Measurements from ENCODE around the gene KCNN3. TPM values are rescaled to one million over a fixed set of nuclear protein-coding genes. Genes with fewer than 3 reads are reported as not detected.

The KCNN3 gene
- total RNA-seq, 4 donors from 2014 or later: 3.5 to 5.6 (median 4.4) TPM

DNA sequence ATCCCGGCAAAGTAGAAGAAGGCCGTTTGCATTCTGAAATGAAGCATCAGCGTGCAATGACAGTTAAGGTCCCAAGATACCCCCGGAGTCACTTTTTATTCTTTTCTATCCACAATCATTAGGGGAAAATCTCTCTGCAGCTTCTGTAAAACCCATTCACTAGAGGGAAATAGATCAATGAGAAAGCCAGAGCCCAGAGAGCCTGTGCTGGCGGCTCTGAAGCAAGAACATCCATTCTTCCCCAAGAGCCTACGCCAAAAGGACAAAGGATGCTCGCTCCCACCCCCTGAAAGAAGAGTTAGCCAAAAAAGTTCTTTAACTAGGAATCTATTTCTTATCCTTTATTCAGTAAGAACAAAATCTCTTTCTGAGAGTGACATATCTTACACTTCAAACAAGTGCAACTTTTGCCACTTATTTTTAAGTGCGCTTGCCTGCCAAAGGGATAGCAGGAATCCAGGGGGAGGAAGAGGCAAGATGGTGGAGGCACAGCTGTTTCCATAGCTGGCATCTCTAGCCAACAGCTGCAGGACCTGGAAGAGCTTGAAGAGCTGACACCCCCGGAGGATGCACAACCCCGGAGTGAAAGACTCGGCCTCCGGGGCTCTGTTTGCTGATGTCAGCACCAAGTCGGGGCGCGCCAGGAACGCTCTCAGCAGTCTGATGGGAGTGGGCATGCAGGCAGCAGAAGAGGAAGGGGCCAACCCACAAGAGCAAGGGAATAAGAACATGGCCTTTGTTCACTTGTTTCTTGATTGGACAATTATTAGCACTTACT lies 68.7 kb downstream of the KCNN3 start:
- H3K9me3 ChIP-seq: no peaks in the 10 kb centered on the region
- H3K4me1 ChIP-seq: no peaks in the 10 kb centered on the region
- no peak for TF ChIP-seq POLR2A (IDR thresholded peaks at IDR 0.05)
- TF ChIP-seq, protein P1, sequence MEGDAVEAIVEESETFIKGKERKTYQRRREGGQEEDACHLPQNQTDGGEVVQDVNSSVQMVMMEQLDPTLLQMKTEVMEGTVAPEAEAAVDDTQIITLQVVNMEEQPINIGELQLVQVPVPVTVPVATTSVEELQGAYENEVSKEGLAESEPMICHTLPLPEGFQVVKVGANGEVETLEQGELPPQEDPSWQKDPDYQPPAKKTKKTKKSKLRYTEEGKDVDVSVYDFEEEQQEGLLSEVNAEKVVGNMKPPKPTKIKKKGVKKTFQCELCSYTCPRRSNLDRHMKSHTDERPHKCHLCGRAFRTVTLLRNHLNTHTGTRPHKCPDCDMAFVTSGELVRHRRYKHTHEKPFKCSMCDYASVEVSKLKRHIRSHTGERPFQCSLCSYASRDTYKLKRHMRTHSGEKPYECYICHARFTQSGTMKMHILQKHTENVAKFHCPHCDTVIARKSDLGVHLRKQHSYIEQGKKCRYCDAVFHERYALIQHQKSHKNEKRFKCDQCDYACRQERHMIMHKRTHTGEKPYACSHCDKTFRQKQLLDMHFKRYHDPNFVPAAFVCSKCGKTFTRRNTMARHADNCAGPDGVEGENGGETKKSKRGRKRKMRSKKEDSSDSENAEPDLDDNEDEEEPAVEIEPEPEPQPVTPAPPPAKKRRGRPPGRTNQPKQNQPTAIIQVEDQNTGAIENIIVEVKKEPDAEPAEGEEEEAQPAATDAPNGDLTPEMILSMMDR (IDR thresholded peaks at IDR 0.05): no peak
- whole genome bisulfite sequencing, 2 donors: 84 to 88% methylated on average over 16 of the region's 16 CpGs
- intact Hi-C loops (cut with DNase I): no loop called here
- H3K36me3 ChIP-seq: no peaks in the 10 kb centered on the region
- H3K27ac ChIP-seq: no peak overlapping the region
- H3K27me3 ChIP-seq: no peaks in the 10 kb centered on the region
- no peak overlapping the region for H3K4me3 ChIP-seq (replicated peaks in 1 of 3)
- no peak for DNase-seq

GRCh38 chr1:154799188-154799587 lies 70.9 kb downstream of the KCNN3 start:
- DNase-seq: no peak
- 91 to 98% methylated on average over 5 of the region's 5 CpGs for WGBS, 2 donors
- intact Hi-C loops (cut with DNase I): no loop called here
- Histone ChIP-seq H3K27ac (no peak overlapping the region), H3K36me3 (no peaks in the 10 kb centered on the region), H3K9me3 (no peaks in the 10 kb centered on the region), H3K4me3 (replicated peaks in 1 of 3) (no peak overlapping the region), H3K4me1 (no peaks in the 10 kb centered on the region), H3K27me3 (no peaks in the 10 kb centered on the region)
- TF ChIP-seq POLR2A (IDR thresholded peaks at IDR 0.05): no peak
- TF ChIP-seq, protein P1 (IDR thresholded peaks at IDR 0.05): no peak

- H3K4me3 ChIP-seq (replicated peaks in 1 of 3): no peak overlapping the region
- 86 to 97% methylated on average over 1 of the region's 1 CpG for WGBS, 2 donors
- no peak for TF ChIP-seq POLR2A (IDR thresholded peaks at IDR 0.05)
- TF ChIP-seq, protein P1 (IDR thresholded peaks at IDR 0.05): no peak
- H3K9me3 ChIP-seq: no peaks in the 10 kb centered on the region
- intact Hi-C loops (cut with DNase I): no loop called here
- no peaks in the 10 kb centered on the region for H3K4me1 ChIP-seq
- DNase-seq: no peak
- no peak overlapping the region for H3K27ac ChIP-seq
- H3K27me3 ChIP-seq: no peaks in the 10 kb centered on the region
- no peaks in the 10 kb centered on the region for H3K36me3 ChIP-seq
Observed at GRCh38 chr1:154798645-154799044, 71.4 kb downstream of the KCNN3 start.

GRCh38 chr1:154797175-154797574 lies 72.9 kb downstream of the KCNN3 start:
- Histone ChIP-seq H3K36me3 (no peaks in the 10 kb centered on the region), H3K4me3 (replicated peaks in 1 of 3) (no peak overlapping the region), H3K4me1 (no peaks in the 10 kb centered on the region), H3K27me3 (no peaks in the 10 kb centered on the region), H3K9me3 (no peaks in the 10 kb centered on the region), H3K27ac (no peak overlapping the region)
- DNase-seq: no peak
- 81 to 93% methylated on average over 6 of the region's 6 CpGs for WGBS, 2 donors
- intact Hi-C loops (cut with DNase I): no loop called here
- TF ChIP-seq, protein P1 (IDR thresholded peaks at IDR 0.05): no peak
- TF ChIP-seq POLR2A (IDR thresholded peaks at IDR 0.05): no peak

DNA sequence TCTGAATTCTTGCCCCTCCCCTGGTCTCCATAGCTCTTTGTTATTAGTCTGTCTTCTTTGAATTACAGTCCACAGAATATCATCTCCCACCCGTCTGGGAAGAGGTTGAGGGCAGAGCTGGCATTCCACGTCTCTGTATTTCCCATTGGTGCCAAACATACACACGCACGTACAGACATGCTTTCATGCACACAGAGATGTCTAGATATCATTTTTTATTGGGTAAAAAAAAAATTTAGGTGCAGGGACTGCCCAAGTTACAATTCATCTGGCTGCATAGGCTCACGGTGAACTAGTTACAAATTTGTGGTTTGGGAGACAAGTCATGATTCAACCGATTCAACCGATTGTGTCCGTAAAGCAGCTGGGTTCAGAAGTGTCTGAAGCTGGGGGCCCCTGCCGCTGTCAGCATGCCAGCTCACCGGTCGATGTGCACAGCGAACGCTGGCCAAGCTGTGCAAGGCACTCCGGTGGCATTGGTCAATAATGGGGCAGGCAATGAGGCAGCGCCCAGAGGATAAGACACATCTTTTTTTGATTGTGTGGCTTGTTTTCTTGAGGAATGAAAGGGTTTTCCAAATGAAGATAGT lies 73.7 kb downstream of the KCNN3 start:
- TF ChIP-seq, protein P1 (IDR thresholded peaks at IDR 0.05): no peak
- TF ChIP-seq POLR2A (IDR thresholded peaks at IDR 0.05): no peak
- Histone ChIP-seq H3K9me3 (no peaks in the 10 kb centered on the region), H3K4me1 (peaks cover 0 to 6% of the 10 kb centered on the region in 2 donors), H3K27ac (no peak overlapping the region), H3K4me3 (replicated peaks in 1 of 3) (no peak overlapping the region), H3K27me3 (no peaks in the 10 kb centered on the region), H3K36me3 (no peaks in the 10 kb centered on the region)
- intact Hi-C loops (cut with DNase I): no loop called here
- WGBS, 2 donors: 74 to 81% methylated on average over 15 of the region's 15 CpGs
- DNase-seq: no peak
